Germinal center (tissue), 1 donor: Measurements from ENCODE around the gene CCDC178.
"Not testable (repeated sequence)": the region's sequence is repeated elsewhere in the genome, so short reads cannot be mapped to it uniquely, and the experiment has no call there.

Experiments used
- DNase-seq: peaks from one replicate; pipeline ENCODE4 v3.0.0; 2012; ENCODE audit warnings: mixed read lengths, low spot score

CCDC178 gene

GRCh38 chr18:33356735-33357134, 83.8 kb downstream of the CCDC178 start:
- DNase-seq = no peak

- DNase-seq = no peak
Measured at GRCh38 chr18:33355756-33356155, 84.8 kb downstream of the CCDC178 start.

DNA sequence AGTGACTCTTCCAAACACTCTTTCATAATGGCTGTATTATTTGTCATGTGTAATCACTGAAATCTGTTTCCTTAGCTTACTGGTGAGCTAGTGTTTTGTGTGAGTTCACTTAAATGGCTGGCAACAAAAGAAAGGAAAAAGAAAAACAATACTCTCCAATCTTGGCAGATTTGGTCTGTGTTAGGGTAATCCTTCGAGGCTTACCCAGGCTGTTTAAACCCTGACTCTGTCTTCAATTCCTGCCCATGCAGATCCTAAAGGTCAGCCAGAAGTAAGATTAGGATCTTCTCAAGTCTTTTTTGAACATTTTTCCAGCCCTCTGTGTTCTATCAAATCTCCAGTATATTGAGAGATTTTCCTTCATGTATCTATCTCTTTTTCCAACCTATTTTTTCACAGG, 85.3 kb downstream of the CCDC178 start:
- DNase-seq = no peak

GRCh38 chr18:33350256-33350655, 90.3 kb downstream of the CCDC178 start:
- no peak for DNase-seq

DNA sequence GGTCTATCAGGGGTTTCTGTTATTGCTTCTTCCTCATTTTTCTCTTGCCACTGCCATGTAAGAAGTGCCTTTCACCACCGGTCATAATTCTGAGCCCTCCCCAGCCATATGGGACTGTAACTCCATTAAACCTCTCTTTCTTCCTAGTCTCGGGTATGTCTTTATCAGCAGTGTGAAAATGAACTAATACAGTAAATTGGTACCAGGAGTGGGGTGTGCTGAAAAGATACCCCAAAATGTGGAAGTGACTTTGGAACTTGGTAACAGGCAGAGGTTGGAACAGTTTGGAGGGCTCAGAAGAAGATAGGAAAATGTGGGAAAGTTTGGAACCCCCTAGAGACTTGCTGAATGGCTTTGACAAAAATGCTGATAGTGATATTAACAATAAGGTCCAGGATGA, 100.8 kb downstream of the CCDC178 start:
- DNase-seq = not testable (repeated sequence)

- DNase-seq = no peak
Measured at GRCh38 chr18:33334781-33335180, 105.7 kb downstream of the CCDC178 start.

- no peak for DNase-seq
Measured at GRCh38 chr18:33330711-33331110, 109.8 kb downstream of the CCDC178 start.

DNA sequence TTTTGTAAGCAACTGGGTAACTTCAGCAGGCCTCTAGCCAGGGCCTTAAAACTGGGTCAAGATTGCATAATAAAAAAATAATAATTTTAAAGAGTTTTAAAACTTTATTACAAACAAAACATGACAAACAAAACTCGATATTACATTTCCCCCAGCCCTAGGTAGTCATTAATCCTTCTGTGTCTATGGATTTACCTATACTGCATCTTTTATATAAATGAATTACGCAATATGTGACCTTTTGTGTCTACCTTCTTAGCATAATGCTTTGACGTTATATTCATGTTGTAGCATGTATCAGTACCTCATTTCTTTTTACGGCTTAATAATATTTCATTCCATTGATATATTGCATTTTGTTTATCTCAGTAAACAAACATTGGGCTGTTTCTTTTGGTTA, 113.5 kb downstream of the CCDC178 start:
- no peak for DNase-seq

DNA sequence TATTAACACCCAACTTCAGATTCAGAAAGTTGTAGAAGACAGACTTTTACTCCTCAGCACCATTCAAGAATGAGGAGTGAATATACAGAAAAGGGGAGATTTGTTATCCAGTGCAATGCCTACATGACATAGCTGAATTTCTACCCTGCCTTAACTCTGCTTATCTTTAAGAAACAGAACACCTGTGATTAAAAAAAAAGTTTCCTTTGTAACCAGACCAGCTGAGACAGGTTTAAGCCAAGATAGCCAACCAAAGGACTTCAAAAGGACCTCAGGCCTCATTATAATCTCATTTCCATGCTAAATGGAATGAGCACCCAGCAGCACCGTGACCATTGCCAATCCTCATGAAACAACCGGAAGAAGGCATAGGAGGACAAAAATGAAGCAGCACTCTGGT, 122.9 kb downstream of the CCDC178 start:
- DNase-seq = no peak

DNA sequence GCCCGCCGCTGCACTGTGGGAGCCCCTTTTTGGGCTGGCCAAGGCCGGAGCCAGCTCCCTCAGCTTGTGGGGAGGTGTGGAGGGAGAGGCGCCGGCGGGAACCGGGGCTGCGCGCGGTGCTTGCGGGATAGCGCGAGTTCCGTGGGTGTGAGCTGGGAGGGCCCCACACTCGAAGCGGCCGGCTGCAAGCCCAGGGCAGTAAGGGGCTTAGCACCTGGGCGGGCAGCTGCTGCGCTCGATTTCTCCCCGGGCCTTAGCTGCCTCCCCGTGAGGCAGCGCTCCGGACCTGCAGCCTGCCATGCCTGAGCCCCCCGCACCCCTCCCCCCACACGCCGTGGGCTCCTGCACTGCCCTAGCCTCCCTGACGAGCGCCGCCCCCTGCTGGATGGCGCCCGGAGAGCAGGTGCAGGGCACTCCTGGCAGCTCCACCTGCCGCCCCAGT, 124.4 kb downstream of the CCDC178 start:
- no peak for DNase-seq

DNA sequence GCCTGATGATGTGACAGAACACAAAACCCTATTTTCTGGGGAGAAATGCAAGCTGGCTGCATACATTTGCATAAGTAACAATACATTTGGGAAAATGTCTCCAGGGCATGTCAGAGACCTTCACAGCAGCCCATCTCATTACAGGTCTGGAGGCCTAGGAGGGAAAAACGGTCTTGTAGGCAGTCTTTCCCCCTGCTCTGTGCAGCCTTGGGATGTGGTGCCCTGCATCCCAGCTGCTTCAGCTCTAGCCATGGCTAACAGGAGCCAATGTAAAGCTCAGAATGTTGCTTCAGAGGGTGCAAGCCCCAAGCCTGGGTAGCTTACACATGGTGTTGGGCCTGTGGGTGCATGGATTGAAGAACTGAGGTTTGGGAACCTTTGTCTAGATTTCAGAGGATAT, 133.0 kb downstream of the CCDC178 start:
- DNase-seq = no peak

DNA sequence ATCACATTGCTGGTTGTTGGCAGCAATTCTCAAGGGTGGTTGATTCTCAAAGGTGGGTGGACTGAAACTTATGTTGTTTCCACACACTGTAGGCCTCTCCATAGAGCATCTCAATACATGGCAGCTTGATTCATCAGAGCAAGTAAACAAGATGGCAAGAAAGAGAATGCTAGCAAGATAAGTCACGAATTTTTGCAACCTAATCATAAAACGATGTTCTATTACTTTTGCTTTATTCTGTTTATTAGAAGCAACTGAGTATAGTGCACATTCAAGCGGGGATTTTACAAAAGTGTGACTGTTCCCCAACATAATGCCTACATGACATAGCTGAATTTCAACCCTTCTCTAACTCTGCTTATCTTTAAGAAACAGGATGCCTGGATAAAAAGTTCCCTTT, 136.2 kb downstream of the CCDC178 start:
- no peak for DNase-seq

DNA sequence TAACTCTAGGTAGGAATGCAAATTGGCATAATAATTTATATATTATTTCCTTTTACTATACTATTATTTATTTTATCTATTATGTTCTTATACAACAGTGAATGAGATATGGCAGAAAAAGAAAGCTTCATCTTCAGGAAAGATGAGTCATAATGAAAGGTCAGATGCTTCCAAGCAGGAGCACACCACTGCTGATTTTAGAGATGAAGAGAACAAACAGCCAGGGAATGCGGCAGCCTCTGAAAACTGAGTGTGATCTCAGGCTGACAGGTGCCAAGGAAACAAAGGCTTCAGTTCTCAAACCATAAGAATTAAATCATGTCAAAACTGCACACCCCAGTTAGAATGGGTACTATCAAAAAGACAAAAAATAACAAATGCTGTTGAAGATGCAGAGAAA, 149.0 kb downstream of the CCDC178 start:
- DNase-seq = no peak

GRCh38 chr18:33288082-33288716, 152.3 kb downstream of the CCDC178 start:
- no peak for DNase-seq

GRCh38 chr18:33282709-33283333, 157.7 kb downstream of the CCDC178 start:
- no peak for DNase-seq

- DNase-seq = no peak
Measured at GRCh38 chr18:33282142-33282541, 158.4 kb downstream of the CCDC178 start.

GRCh38 chr18:33277431-33277830, 163.1 kb downstream of the CCDC178 start:
- DNase-seq = no peak

DNA sequence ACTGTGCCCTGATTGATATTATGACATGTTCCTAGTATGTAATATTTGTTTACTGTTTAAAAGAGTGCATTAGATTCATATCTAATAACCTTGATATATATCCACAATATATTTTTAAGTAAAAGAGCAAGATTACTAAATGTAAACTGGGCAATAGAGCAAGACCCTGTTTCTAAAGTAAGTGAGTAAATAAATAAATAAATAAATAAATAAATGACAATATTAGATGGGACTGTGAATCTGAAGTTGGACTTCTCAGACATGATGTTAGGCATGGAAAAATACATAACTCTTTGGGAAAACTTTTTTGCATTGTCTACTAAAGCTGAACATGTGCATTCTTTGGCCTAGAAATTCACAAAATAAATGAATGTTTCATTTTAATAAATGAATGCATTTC, 164.7 kb downstream of the CCDC178 start:
- no peak for DNase-seq

- no peak for DNase-seq
Measured at GRCh38 chr18:33270297-33270696, 170.2 kb downstream of the CCDC178 start.

DNA sequence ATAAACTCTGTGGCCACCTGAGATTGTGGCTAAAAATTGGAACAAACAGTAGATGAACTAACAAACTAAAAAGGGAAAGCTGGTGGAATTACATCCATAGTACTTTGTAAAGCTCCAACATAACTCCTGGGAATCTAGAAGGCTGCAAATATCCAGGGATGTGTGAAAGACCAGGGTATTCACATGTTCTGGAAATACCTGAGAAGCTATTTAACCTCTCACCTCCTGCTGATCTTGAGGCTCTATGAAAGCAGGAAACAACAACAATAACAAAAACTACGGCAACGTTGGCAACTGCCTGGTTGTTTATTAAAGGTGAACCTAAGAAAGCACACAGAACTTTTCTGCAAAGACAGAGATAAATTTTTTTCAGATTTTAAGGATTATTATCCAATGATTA, 171.3 kb downstream of the CCDC178 start:
- no peak for DNase-seq

- no peak for DNase-seq
Measured at GRCh38 chr18:33264566-33264965, 176.0 kb downstream of the CCDC178 start.

- no peak for DNase-seq
Measured at GRCh38 chr18:33239298-33239697, 201.2 kb downstream of the CCDC178 start.

GRCh38 chr18:33232318-33232626, 208.2 kb downstream of the CCDC178 start:
- DNase-seq = no peak
